Neural progenitor cell (in vitro differentiated cells): ENCODE data around the gene MAPKAPK3. TPM values are rescaled to one million over a fixed set of nuclear protein-coding genes. Genes with fewer than 3 reads are reported as not detected.

ENCODE experiments used
- DNase-seq: peaks from one replicate; pipeline ENCODE4 v3.0.0-alpha.2; 2016; ENCODE audit warnings: low spot score
- H2AFZ ChIP-seq: fragments of 200-600 bp; sonication (generic); replicated peaks from 2 replicates; pipeline ENCODE4 v1.6.1; 2016; ENCODE audit warnings: antibody characterized with exemption
- H3F3A ChIP-seq: fragments of 200-600 bp; sonication (generic); 2 replicates; pipeline ENCODE4 v1.6.1; 2016; ENCODE audit warnings: antibody characterized with exemption, low read depth
- H3K27ac ChIP-seq: fragments of 200-600 bp; sonication (generic); 2 replicates; pipeline ENCODE4 v1.5.1; 2016; ENCODE audit warnings: mild to moderate bottlenecking
- H3K27me3 ChIP-seq: fragments of 200-600 bp; sonication (generic); 2 replicates; pipeline ENCODE4 v1.6.1; 2016; ENCODE audit warnings: mild to moderate bottlenecking, moderate library complexity
- H3K36me3 ChIP-seq: fragments of 200-600 bp; sonication (generic); 2 replicates; pipeline ENCODE4 v1.5.1; 2016
- H3K4me1 ChIP-seq: fragments of 200-600 bp; sonication (generic); 2 replicates; pipeline ENCODE4 v1.6.1; 2016; ENCODE audit warnings: mixed run types
- H3K4me2 ChIP-seq: fragments of 200-600 bp; sonication (generic); 2 replicates; pipeline ENCODE4 v1.6.1; 2016
- H3K4me3 ChIP-seq: fragments of 200-600 bp; sonication (generic); 2 replicates; pipeline ENCODE4 v1.5.1; 2016
- H3K79me2 ChIP-seq: fragments of 200-600 bp; sonication (generic); 2 replicates; pipeline ENCODE4 v1.6.1; 2016; ENCODE audit warnings: low read depth
- H3K9ac ChIP-seq: fragments of 200-600 bp; sonication (generic); 2 replicates; pipeline ENCODE4 v1.6.1; 2016
- H3K9me3 ChIP-seq: fragments of 200-600 bp; sonication (generic); 2 replicates; pipeline ENCODE4 v1.5.1; 2016; ENCODE audit warnings: low read depth
- H4K20me1 ChIP-seq: fragments of 200-600 bp; sonication (generic); 2 replicates; pipeline ENCODE4 v1.6.1; 2016; ENCODE audit warnings: low read depth
- H3K27ac Mint-ChIP-seq: 3 replicates; pipeline ENCODE4 v1.8.0; 2021; ENCODE audit warnings: mixed read lengths
- H3K27me3 Mint-ChIP-seq: 2 replicates; pipeline ENCODE4 v1.8.0; 2022; ENCODE audit warnings: low read depth, mild to moderate bottlenecking, inconsistent platforms, moderate library complexity, mixed read lengths; ENCODE audit not compliant: insufficient read depth
- H3K36me3 Mint-ChIP-seq: 3 replicates; pipeline ENCODE4 v1.8.0; 2021; ENCODE audit warnings: mixed read lengths
- H3K4me1 Mint-ChIP-seq: 3 replicates; pipeline ENCODE4 v1.8.0; 2021; ENCODE audit warnings: mixed read lengths
- H3K4me3 Mint-ChIP-seq: 3 replicates; pipeline ENCODE4 v1.8.0; 2021; ENCODE audit warnings: mild to moderate bottlenecking, moderate library complexity, mixed read lengths
- H3K9me3 Mint-ChIP-seq: 3 replicates; pipeline ENCODE4 v1.8.0; 2020; ENCODE audit warnings: mixed read lengths
- CTCF ChIP-seq: fragments of 200-600 bp; sonication (generic); IDR thresholded peaks from 2 replicates; pipeline ENCODE4 v1.5.1; 2017; ENCODE audit warnings: antibody characterized with exemption, mild to moderate bottlenecking
- EZH2 ChIP-seq: fragments of 200-600 bp; sonication (generic); IDR thresholded peaks from 2 replicates; pipeline ENCODE4 v1.6.1; 2017; ENCODE audit warnings: antibody characterized with exemption, mild to moderate bottlenecking, moderate library complexity
- EZH2phosphoT487 ChIP-seq: fragments of 200-600 bp; sonication (generic); IDR thresholded peaks from 2 replicates; pipeline ENCODE4 v1.6.1; 2017; ENCODE audit warnings: antibody characterized with exemption
- total RNA-seq: library from RNA; depleted of rRNA; stranded (reverse); fragments of >200 nt; gene quantifications from 2 replicates; pipeline ENCODE4 v1.2.3, GENCODE V29; 2015; ENCODE audit warnings: low replicate concordance

MAPKAPK3 gene
- total RNA-seq, 1 donor from 2014 or later, result 47.7 TPM

- H3K4me1 Mint-ChIP-seq, result peaks cover 46% of the 10 kb centered on the region
- Histone ChIP-seq H4K20me1 (peaks cover 22% of the 10 kb centered on the region), H3K9me3 (no peaks in the 10 kb centered on the region), H3K27ac (no peak overlapping the region), H3K27me3 (no peaks in the 10 kb centered on the region), H3K36me3 (no peaks in the 10 kb centered on the region), H3K79me2 (peaks cover 55% of the 10 kb centered on the region), H3K4me2 (no peak overlapping the region), H3K4me1 (peaks cover 39% of the 10 kb centered on the region), H3F3A (peaks cover 26% of the 10 kb centered on the region), H2AFZ (no peak overlapping the region), H3K4me3 (no peak overlapping the region), H3K9ac (no peak overlapping the region)
- H3K27ac Mint-ChIP-seq, result peak overlapping the region; percentile 10
- H3K36me3 Mint-ChIP-seq, result peaks cover 7% of the 10 kb centered on the region
- peaks cover 5% of the 10 kb centered on the region for H3K27me3 Mint-ChIP-seq
- H3K4me3 Mint-ChIP-seq, result no peak overlapping the region
- no peak for DNase-seq
- no peaks in the 10 kb centered on the region for H3K9me3 Mint-ChIP-seq
- TF ChIP-seq CTCF (no peak), EZH2 (no peak), EZH2phosphoT487 (no peak)
Measured at GRCh38 chr3:50628601-50629000, 11.7 kb downstream of the MAPKAPK3 start.

GRCh38 chr3:50630394-50630793, 13.4 kb downstream of the MAPKAPK3 start:
- Histone ChIP-seq H2AFZ (no peak overlapping the region), H4K20me1 (peaks cover 17% of the 10 kb centered on the region), H3K9ac (no peak overlapping the region), H3F3A (peaks cover 14% of the 10 kb centered on the region), H3K79me2 (peaks cover 42% of the 10 kb centered on the region), H3K4me3 (no peak overlapping the region), H3K36me3 (no peaks in the 10 kb centered on the region), H3K27ac (no peak overlapping the region), H3K4me1 (peaks cover 27% of the 10 kb centered on the region), H3K4me2 (no peak overlapping the region), H3K27me3 (no peaks in the 10 kb centered on the region), H3K9me3 (no peaks in the 10 kb centered on the region)
- DNase-seq, result no peak
- H3K4me3 Mint-ChIP-seq, result no peak overlapping the region
- peaks cover 3% of the 10 kb centered on the region for H3K36me3 Mint-ChIP-seq
- H3K4me1 Mint-ChIP-seq, result peaks cover 29% of the 10 kb centered on the region
- TF ChIP-seq EZH2, result no peak
- no peak for TF ChIP-seq CTCF
- no peak for TF ChIP-seq EZH2phosphoT487
- H3K27ac Mint-ChIP-seq, result no peak overlapping the region
- H3K9me3 Mint-ChIP-seq, result no peaks in the 10 kb centered on the region
- peaks cover 2% of the 10 kb centered on the region for H3K27me3 Mint-ChIP-seq

DNA sequence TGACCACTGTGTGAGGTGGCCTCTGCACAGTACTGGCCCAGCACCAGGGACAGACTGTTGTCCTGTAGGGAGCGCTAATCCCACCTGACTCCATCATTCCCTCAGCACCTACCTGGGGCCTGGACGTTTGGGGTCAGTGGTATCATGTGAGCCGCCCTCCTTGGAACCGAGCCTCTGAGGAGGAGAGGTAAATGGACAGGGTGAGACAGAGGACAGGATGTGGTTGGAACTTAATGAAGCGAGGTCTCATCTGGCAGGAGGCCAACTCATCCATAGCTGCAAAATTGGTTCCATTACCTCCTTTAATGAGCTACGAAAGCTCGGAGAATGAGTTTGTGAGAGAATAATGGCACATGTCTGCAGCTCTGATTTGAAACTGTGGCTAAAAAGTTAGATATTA, 13.9 kb downstream of the MAPKAPK3 start:
- H3K4me3 Mint-ChIP-seq, result no peak overlapping the region
- peaks cover 42% of the 10 kb centered on the region for H3K79me2 ChIP-seq

More for the DNA sequence above, 13.9 kb downstream of the MAPKAPK3 start:
- H3K4me2 ChIP-seq, result no peak overlapping the region
- no peaks in the 10 kb centered on the region for H3K9me3 Mint-ChIP-seq
- H2AFZ ChIP-seq, result no peak overlapping the region
- H3K36me3 ChIP-seq, result no peaks in the 10 kb centered on the region
- TF ChIP-seq EZH2, result no peak
- TF ChIP-seq EZH2phosphoT487, result no peak
- no peak for TF ChIP-seq CTCF
- H3K36me3 Mint-ChIP-seq, result peaks cover 3% of the 10 kb centered on the region
- no peaks in the 10 kb centered on the region for H3K27me3 ChIP-seq
- no peaks in the 10 kb centered on the region for H3K9me3 ChIP-seq
- H3K27ac ChIP-seq, result no peak overlapping the region
- no peak overlapping the region for H3K9ac ChIP-seq
- peaks cover 26% of the 10 kb centered on the region for H3K4me1 Mint-ChIP-seq
- no peak overlapping the region for H3K4me3 ChIP-seq
- no peak overlapping the region for H3K27ac Mint-ChIP-seq
- H3F3A ChIP-seq, result peaks cover 9% of the 10 kb centered on the region
- peaks cover 22% of the 10 kb centered on the region for H3K4me1 ChIP-seq
- peaks cover 2% of the 10 kb centered on the region for H3K27me3 Mint-ChIP-seq
- H4K20me1 ChIP-seq, result peaks cover 13% of the 10 kb centered on the region
- DNase-seq, result no peak
